Activated CD8-positive, alpha-beta T cell treated with anti-CD3 and anti-CD28 coated beads for 36 hours (primary cell): ENCODE measurements around the gene STXBP1. TPM values are rescaled to one million over a fixed set of nuclear protein-coding genes. Genes with fewer than 3 reads are reported as not detected.

Experiments used
- ATAC-seq: fragments of 200-7000 bp; cut with Tn5 transposase; one replicate; pipeline ENCODE4 v1.10.0; 2021; ENCODE audit warnings: mild to moderate bottlenecking, moderate library complexity
- CTCF ChIA-PET: fragments of 350-600 bp; sonication (Branson Sonifier 250); formaldehyde crosslinking; loops from one replicate; lab custom pipeline; 2021; ENCODE audit warnings: antibody characterized with exemption; lab: Charles Lee
- POLR2A ChIA-PET: fragments of 350-600 bp; sonication (Branson Sonifier 250); formaldehyde crosslinking; loops from one replicate; lab custom pipeline; 2021; ENCODE audit warnings: antibody characterized with exemption; lab: Charles Lee
- DNase-seq: peaks from one replicate; pipeline ENCODE4 v3.0.0-alpha.2; 2020
- H3K27ac Mint-ChIP-seq: one replicate; pipeline ENCODE4 v1.8.0; 2021; ENCODE audit warnings: mild to moderate bottlenecking, mixed read lengths
- H3K27me3 Mint-ChIP-seq: one replicate; pipeline ENCODE4 v1.8.0; 2021; ENCODE audit warnings: mixed read lengths
- H3K36me3 Mint-ChIP-seq: one replicate; pipeline ENCODE4 v1.8.0; 2021; ENCODE audit warnings: low read depth, mixed read lengths
- H3K4me1 Mint-ChIP-seq: one replicate; pipeline ENCODE4 v1.8.0; 2021; ENCODE audit warnings: low read depth, mixed read lengths
- H3K4me3 Mint-ChIP-seq: one replicate; pipeline ENCODE4 v1.8.0; 2021; ENCODE audit warnings: mild to moderate bottlenecking, moderate library complexity, mixed read lengths
- H3K9me3 Mint-ChIP-seq: one replicate; pipeline ENCODE4 v1.8.0; 2021; ENCODE audit warnings: mixed read lengths
- CTCF ChIP-seq: fragments of 200-600 bp; IDR thresholded peaks from one replicate; pipeline ENCODE4 v1.8.0; 2022; ENCODE audit warnings: antibody characterized with exemption, mild to moderate bottlenecking
- intact Hi-C: fragments of 100-400 bp; cut with micrococcal nuclease; formaldehyde crosslinking; loops from one replicate; pipeline ENCODE4 v1.10.0; 2022
- total RNA-seq, 2 experiments: library from RNA; stranded (reverse); gene quantifications; one replicate each; pipeline ENCODE4 v1.2.3, GENCODE V29; 2021

The STXBP1 gene
- total RNA-seq, 2 experiments from 2014 or later, result 19.2 to 23.5 TPM

- DNase-seq, result no peak
- TF ChIP-seq CTCF, result no peak
- H3K9me3 Mint-ChIP-seq, result no peaks in the 10 kb centered on the region
- no peaks in the 10 kb centered on the region for H3K27me3 Mint-ChIP-seq
- no peak for ATAC-seq
- ChIA-PET POLR2A (no interaction called here), CTCF (no interaction called here)
- no peaks in the 10 kb centered on the region for H3K4me1 Mint-ChIP-seq
- no peak overlapping the region for H3K27ac Mint-ChIP-seq
- H3K36me3 Mint-ChIP-seq, result no peaks in the 10 kb centered on the region
- no peak overlapping the region for H3K4me3 Mint-ChIP-seq
- intact Hi-C loops, result no loop called here
Measured at GRCh38 chr9:127686461-127687393, 74.7 kb downstream of the STXBP1 start.

- Mint-ChIP-seq H3K4me1 (no peaks in the 10 kb centered on the region), H3K27me3 (no peaks in the 10 kb centered on the region), H3K36me3 (no peaks in the 10 kb centered on the region), H3K27ac (no peak overlapping the region), H3K4me3 (no peak overlapping the region), H3K9me3 (no peaks in the 10 kb centered on the region)
- ATAC-seq (no peak), DNase-seq (no peak)
- intact Hi-C loops, result no loop called here
- CTCF ChIA-PET, result no interaction called here
- POLR2A ChIA-PET, result no interaction called here
- no peak for TF ChIP-seq CTCF
Measured at GRCh38 chr9:127689329-127690000, 77.4 kb downstream of the STXBP1 start.

GRCh38 chr9:127690735-127691134 is 78.7 kb downstream of the STXBP1 start:
- ATAC-seq, result no peak
- H3K36me3 Mint-ChIP-seq, result no peaks in the 10 kb centered on the region
- DNase-seq, result no peak
- CTCF ChIA-PET, result interaction anchor here (1.6 kb wide), 1 partner anchor 44 kb away, joined by 8 read pairs; the partner anchor contains the start of gene TOR2A
- no peak overlapping the region for H3K4me3 Mint-ChIP-seq
- no peaks in the 10 kb centered on the region for H3K4me1 Mint-ChIP-seq
- H3K9me3 Mint-ChIP-seq, result no peaks in the 10 kb centered on the region
- no peak overlapping the region for H3K27ac Mint-ChIP-seq
- intact Hi-C loops, result no loop called here
- POLR2A ChIA-PET, result no interaction called here
- no peak for TF ChIP-seq CTCF
- H3K27me3 Mint-ChIP-seq, result no peaks in the 10 kb centered on the region

GRCh38 chr9:127692071-127692470 is 80.0 kb downstream of the STXBP1 start:
- DNase-seq (no peak), ATAC-seq (no peak)
- ChIA-PET CTCF (interaction anchor here (1.7 kb wide), 1 partner anchor 42 kb away, joined by 8 read pairs; the partner anchor contains the start of gene TOR2A), POLR2A (interaction anchor here (1.4 kb wide), 1 partner anchor 10 kb away, joined by 5 read pairs; no protein-coding TSS in a partner anchor)
- no peak for TF ChIP-seq CTCF
- intact Hi-C loops, result no loop called here
- H3K27ac Mint-ChIP-seq, result no peak overlapping the region
- no peak overlapping the region for H3K4me3 Mint-ChIP-seq
- H3K9me3 Mint-ChIP-seq, result no peaks in the 10 kb centered on the region
- no peaks in the 10 kb centered on the region for H3K27me3 Mint-ChIP-seq
- H3K4me1 Mint-ChIP-seq, result no peaks in the 10 kb centered on the region
- H3K36me3 Mint-ChIP-seq, result no peaks in the 10 kb centered on the region
